ENCODE data around the gene CHRND. TPM values are rescaled to one million over a fixed set of nuclear protein-coding genes. Genes with fewer than 3 reads are reported as not detected.
A peak's percentile ranks its signal among the peaks of the same experiment; 100 is the strongest.
"Not testable (repeated sequence)": the region's sequence is repeated elsewhere in the genome, so short reads cannot be mapped to it uniquely, and the experiment has no call there.

Gene CHRND
- total and polyA plus RNA-seq, 2 donors from 2014 or later: not detected

DNA sequence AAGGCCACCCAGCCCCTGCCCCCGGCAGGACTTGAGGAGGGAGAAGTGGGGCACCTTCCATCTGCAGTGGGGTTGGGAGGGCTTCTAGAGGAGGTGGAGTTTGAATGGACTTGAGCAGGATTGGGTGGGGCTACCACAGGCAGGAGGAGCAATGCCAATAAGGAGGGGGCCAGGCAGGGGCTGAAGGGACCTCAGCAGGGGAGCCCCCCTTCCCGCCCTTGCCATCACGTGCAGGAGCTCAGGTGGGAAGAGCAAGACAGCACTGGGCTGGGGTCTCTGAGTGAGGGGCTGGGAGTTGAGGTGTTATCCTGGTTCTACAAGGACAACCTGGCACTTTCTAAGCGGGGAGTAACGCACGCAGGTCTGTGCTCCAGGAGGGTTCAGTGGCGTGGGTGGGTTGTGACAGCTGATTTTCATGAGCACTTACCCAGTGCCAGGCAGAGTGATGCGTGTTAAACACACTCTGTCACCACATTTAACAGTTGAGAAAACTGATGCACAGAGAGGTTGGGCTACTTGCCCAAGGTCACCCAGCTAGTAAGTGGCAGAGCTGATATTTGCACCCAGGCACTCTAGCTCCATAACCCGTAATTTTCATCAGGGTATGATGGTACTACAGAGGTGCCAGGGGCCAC is 4.8 kb downstream of the CHRND start:
- H3K9me3 ChIP-seq (ENCODE audit: control insufficient read depth in 2 of 3, insufficient read depth in 1 of 3, low read length in 3 of 3): no peaks in the 10 kb centered on the region
- TF ChIP-seq, protein P1, sequence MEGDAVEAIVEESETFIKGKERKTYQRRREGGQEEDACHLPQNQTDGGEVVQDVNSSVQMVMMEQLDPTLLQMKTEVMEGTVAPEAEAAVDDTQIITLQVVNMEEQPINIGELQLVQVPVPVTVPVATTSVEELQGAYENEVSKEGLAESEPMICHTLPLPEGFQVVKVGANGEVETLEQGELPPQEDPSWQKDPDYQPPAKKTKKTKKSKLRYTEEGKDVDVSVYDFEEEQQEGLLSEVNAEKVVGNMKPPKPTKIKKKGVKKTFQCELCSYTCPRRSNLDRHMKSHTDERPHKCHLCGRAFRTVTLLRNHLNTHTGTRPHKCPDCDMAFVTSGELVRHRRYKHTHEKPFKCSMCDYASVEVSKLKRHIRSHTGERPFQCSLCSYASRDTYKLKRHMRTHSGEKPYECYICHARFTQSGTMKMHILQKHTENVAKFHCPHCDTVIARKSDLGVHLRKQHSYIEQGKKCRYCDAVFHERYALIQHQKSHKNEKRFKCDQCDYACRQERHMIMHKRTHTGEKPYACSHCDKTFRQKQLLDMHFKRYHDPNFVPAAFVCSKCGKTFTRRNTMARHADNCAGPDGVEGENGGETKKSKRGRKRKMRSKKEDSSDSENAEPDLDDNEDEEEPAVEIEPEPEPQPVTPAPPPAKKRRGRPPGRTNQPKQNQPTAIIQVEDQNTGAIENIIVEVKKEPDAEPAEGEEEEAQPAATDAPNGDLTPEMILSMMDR (IDR thresholded peaks at IDR 0.05; ENCODE audit: borderline replicate concordance, extremely low read depth, insufficient read depth): no peak
- DNase-seq (peak in 1 of 5 donors; percentile 21), FAIRE-seq (no peak)
- no peaks in the 10 kb centered on the region for H3K36me3 ChIP-seq (ENCODE audit: control insufficient read depth in 2 of 3, insufficient read depth in 3 of 3, low read length in 3 of 3)
- intact Hi-C loops (cut with DNase I): no loop called here
- no peak overlapping the region for H3K27ac ChIP-seq (ENCODE audit: low read depth in 2 of 2, low read length in 2 of 2)
- H3K27me3 ChIP-seq (ENCODE audit: control insufficient read depth, insufficient read depth, low read length): no peaks in the 10 kb centered on the region
- H3K4me3 ChIP-seq (ENCODE audit: low read length in 3 of 3): no peak overlapping the region
- H3K4me1 ChIP-seq (ENCODE audit: control insufficient read depth in 2 of 3, insufficient read depth in 2 of 3, low read depth in 1 of 3, low read length in 3 of 3): no peaks in the 10 kb centered on the region
- no peak overlapping the region for H3K9ac ChIP-seq (ENCODE audit: low read length in 3 of 3)

DNA sequence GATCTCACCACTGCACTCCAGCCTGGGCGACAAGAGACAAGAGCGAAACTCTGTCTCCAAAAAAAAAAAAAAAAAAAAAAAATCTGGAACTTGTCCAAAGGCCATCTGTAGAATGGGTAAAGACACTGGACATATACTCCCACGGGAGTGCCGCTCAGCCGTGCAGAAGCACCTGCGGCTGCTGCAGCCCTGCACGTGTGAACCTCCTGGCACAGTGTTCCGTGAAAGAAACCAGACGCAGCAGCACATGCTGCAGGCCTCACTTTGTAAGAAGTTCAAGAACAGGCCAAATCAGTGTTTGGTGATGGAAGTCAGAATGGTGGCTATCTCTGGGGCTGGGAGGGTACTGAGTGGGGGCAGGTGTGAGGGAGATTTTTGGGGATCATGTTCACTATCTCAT is 6.5 kb downstream of the CHRND start:
- Histone ChIP-seq H3K9me3 (ENCODE audit: control insufficient read depth in 2 of 3, insufficient read depth in 1 of 3, low read length in 3 of 3) (peaks cover 0 to 5% (median 0%) of the 10 kb centered on the region in 3 donors), H3K27me3 (ENCODE audit: control insufficient read depth, insufficient read depth, low read length) (no peaks in the 10 kb centered on the region), H3K4me3 (ENCODE audit: low read length in 3 of 3) (no peak overlapping the region), H3K4me1 (ENCODE audit: control insufficient read depth in 2 of 3, insufficient read depth in 2 of 3, low read depth in 1 of 3, low read length in 3 of 3) (no peaks in the 10 kb centered on the region), H3K36me3 (ENCODE audit: control insufficient read depth in 2 of 3, insufficient read depth in 3 of 3, low read length in 3 of 3) (no peaks in the 10 kb centered on the region), H3K9ac (ENCODE audit: low read length in 3 of 3) (no peak overlapping the region), H3K27ac (ENCODE audit: low read depth in 2 of 2, low read length in 2 of 2) (no peak overlapping the region)
- DNase-seq: peak in 2 of 5 donors; percentile 39 to 43
- intact Hi-C loops (cut with DNase I): no loop called here
- TF ChIP-seq, protein P1 (IDR thresholded peaks at IDR 0.05; ENCODE audit: borderline replicate concordance, extremely low read depth, insufficient read depth): no peak
- FAIRE-seq: no peak

- H3K9ac ChIP-seq (ENCODE audit: low read length in 3 of 3); H3K27ac ChIP-seq (ENCODE audit: low read depth in 2 of 2, low read length in 2 of 2); H3K36me3 ChIP-seq (ENCODE audit: control insufficient read depth in 2 of 3, insufficient read depth in 3 of 3, low read length in 3 of 3); DNase-seq; H3K4me3 ChIP-seq (ENCODE audit: low read length in 3 of 3); H3K27me3 ChIP-seq (ENCODE audit: control insufficient read depth, insufficient read depth, low read length); H3K4me1 ChIP-seq (ENCODE audit: control insufficient read depth in 2 of 3, insufficient read depth in 2 of 3, low read depth in 1 of 3, low read length in 3 of 3); H3K9me3 ChIP-seq (ENCODE audit: control insufficient read depth in 2 of 3, insufficient read depth in 1 of 3, low read length in 3 of 3); FAIRE-seq; intact Hi-C loops (cut with DNase I): not testable (repeated sequence)
These were observed 6.9 kb downstream of the CHRND start for GRCh38 chr2:232532821-232533220.

DNA sequence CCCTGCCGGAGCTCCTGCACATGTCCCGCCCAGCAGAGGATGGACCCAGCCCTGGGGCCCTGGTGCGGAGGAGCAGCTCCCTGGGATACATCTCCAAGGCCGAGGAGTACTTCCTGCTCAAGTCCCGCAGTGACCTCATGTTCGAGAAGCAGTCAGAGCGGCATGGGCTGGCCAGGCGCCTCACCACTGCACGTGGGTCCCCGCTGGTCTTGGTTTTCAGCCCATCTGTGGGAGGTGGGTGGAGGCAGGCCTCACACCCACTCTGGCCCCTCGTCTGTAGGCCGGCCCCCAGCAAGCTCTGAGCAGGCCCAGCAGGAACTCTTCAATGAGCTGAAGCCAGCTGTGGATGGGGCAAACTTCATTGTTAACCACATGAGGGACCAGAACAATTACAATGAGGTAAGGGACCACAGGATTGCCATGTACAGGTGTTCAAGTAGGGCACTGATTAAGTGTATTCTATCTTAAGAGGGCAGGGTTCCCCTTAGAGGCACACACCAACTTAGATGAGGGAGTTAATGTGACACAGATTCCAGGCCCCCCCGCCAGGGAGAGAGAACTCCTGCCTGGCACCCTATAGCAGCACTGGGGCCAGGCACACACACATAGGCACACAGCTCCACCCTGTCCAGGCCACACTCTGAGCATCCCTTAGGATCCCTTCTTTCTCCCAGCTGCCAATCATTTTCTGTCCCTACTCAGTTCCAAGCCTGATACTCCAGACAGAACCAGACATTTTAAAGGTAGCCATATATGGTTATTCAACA is 8.2 kb downstream of the CHRND start:
- FAIRE-seq (no peak), DNase-seq (peak in 2 of 5 donors; percentile 44 to 46)
- Histone ChIP-seq H3K27ac (ENCODE audit: low read depth in 2 of 2, low read length in 2 of 2) (no peak overlapping the region), H3K9me3 (ENCODE audit: control insufficient read depth in 2 of 3, insufficient read depth in 1 of 3, low read length in 3 of 3) (peaks cover 0 to 5% (median 0%) of the 10 kb centered on the region in 3 donors), H3K4me1 (ENCODE audit: control insufficient read depth in 2 of 3, insufficient read depth in 2 of 3, low read depth in 1 of 3, low read length in 3 of 3) (no peaks in the 10 kb centered on the region), H3K9ac (ENCODE audit: low read length in 3 of 3) (no peak overlapping the region), H3K36me3 (ENCODE audit: control insufficient read depth in 2 of 3, insufficient read depth in 3 of 3, low read length in 3 of 3) (no peaks in the 10 kb centered on the region), H3K27me3 (ENCODE audit: control insufficient read depth, insufficient read depth, low read length) (no peaks in the 10 kb centered on the region), H3K4me3 (ENCODE audit: low read length in 3 of 3) (no peak overlapping the region)
- TF ChIP-seq, protein P1 (IDR thresholded peaks at IDR 0.05; ENCODE audit: borderline replicate concordance, extremely low read depth, insufficient read depth): no peak
- intact Hi-C loops (cut with DNase I): no loop called here
